ENCODE results near the gene SGSH.

GRCh38 chr17:80256034-80256350 is 35.9 kb upstream of the SGSH start:
- TF ChIP-seq, protein P1, sequence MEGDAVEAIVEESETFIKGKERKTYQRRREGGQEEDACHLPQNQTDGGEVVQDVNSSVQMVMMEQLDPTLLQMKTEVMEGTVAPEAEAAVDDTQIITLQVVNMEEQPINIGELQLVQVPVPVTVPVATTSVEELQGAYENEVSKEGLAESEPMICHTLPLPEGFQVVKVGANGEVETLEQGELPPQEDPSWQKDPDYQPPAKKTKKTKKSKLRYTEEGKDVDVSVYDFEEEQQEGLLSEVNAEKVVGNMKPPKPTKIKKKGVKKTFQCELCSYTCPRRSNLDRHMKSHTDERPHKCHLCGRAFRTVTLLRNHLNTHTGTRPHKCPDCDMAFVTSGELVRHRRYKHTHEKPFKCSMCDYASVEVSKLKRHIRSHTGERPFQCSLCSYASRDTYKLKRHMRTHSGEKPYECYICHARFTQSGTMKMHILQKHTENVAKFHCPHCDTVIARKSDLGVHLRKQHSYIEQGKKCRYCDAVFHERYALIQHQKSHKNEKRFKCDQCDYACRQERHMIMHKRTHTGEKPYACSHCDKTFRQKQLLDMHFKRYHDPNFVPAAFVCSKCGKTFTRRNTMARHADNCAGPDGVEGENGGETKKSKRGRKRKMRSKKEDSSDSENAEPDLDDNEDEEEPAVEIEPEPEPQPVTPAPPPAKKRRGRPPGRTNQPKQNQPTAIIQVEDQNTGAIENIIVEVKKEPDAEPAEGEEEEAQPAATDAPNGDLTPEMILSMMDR (IDR thresholded peaks at IDR 0.05; ENCODE audit: poor library complexity) = no peak
- TF ChIP-seq EZH2phosphoT487 (IDR thresholded peaks at IDR 0.05; ENCODE audit: low read depth, severe bottlenecking, unreplicated experiment) = no peak

Data from hepatocyte (in vitro differentiated cells).